GM21529 (cell line): ENCODE data around the gene FGD3.
A peak's percentile ranks its signal among the peaks of the same experiment; 100 is the strongest.

Experiments used
- ATAC-seq: cut with Tn5 transposase; IDR thresholded peaks from one replicate; pipeline ENCODE4 v1.9.1; 2021; ENCODE audit not compliant: unreplicated experiment

Gene FGD3

DNA sequence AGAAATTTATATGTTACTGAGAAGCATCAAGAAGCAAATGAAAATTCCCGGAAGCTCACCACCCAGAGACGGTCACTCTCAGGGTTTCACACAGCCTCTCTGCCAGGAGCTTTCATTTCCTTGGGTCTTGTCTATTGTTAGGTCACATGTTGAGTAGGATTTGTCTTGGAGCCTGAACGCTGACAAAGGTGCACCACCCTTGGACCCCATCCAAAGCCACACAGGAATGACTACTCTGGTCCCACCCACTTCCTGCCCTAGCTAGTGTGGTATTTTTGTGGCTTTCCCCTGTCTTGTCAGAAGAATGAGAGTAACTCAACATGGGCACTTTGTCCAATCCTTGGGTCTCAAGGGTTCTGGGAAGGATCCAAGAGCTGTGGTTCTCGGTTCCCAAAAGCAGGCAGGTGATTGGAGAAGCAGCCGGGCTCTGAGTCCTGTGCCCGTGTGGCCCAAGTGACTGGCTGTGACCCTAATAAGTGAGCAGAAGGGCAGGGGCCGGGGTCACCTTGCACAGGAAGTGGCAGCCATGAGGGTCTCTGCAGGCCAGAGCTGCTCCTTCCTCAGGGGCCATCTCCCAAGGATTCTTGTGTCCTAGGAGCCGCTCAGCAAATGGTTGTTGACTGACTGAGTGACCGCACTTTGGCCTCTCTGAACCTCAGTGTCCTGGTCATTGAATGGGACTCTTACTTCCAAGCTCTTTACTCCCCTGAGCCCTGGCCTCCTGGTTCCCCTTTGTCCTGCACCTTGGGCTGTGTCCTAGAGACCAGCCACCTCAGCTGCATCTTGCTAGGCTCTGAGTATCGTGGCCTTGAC lies 6.9 kb downstream of the FGD3 start:
- ATAC-seq, result peak; percentile 73

DNA sequence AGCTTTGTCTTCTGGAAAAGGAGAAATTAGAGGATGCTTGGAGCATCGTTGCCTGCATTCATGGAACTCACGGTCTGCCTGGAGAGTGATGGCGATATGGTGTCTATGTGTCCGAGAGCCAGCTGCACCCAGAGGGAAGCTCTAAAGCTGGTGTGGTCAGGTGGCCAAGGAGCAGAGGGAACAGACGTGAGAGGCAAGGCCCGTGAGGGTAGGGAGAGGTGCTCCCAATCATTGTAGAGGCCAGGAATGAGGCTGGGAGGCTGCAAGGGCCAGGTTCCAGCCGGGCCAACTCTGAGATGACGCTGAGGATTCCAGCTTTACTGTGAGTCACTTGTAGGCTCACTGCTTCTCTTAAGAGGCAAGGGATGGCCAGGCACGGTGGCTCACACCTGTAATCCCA lies 7.6 kb downstream of the FGD3 start:
- ATAC-seq, result no peak

DNA sequence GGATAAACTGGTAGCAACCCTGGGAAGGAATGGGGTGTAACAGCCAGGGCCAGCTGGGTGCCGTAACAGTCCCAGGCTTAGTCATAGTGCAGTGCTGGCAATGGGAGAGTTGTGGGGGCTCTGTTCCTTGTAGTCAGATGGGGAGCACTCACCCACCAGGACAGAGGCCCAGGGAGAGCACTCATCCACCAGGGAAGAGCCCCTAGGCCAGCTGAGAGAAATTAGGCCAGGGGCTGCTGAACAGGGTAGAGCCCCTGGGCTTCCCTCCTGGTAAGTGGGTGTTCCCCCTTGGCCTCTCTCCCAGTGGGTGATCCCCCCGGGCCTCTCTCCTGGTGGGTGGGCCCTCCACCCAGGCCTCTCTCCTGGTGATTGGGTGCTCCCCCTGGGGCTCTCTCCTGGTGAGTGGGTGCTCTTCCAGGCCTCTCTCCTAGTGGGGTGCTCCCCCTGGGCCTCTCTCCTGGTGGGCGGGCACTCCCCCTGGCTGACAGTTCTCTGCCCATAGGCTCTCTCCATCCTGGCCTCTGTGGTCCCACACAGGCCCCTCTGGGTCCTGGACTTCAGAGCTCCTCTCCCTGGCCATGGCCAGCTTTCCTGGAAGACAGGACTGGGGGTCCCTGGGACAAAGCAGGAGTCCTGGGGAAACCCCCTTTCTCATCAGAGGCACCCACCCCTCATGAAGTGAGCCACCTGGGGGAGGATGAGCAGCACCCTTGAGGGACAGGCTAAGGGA lies 13.4 kb downstream of the FGD3 start:
- no peak for ATAC-seq

DNA sequence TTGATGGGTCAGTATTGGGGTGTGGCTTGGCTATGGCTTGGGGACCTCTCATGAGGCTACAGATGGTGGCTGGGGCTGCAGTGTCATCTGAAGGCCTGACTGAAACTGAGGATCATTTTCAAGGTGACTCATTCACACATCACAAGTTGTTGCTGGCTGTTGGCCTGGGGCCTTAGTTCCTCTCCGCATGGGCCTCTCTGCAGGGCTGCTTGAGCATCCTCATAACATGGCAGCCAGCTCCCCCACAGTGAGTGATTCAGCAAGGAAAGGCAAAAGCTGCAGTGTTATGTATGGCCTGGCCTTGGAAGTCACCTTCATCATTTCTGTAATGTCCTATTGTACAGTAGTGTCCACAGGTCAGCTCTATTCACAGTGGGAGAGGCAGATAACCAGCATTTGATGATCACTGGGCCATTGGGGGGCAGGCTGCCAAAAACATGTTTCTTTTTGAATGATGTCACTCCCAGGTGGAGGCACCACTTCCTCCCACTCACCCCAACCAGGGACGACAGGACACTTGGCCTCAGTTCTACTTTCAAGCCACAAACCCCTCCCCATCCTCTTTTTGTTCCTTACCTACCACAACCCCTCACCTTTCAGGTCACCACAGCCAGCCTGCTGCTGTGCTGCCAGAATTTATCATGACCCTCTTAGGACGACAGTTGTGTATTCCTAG lies 14.4 kb downstream of the FGD3 start:
- ATAC-seq, result no peak

DNA sequence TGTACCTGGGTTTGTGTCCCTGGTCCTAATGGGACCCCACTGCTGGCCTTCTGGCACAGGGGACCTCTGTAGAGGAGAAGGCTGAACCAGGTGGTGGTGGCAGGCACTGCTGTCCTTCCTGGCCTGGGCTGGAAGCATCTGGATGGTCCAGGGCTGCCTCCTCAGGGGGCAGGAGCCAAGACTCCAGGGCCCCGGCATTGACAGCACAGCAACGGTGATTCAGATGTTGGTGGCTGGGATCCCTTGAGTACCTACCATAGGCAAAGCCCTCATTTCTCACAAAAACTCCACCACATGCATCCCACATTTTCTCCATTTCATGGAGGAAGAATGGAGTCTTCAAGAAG lies 15.0 kb downstream of the FGD3 start:
- ATAC-seq, result no peak

DNA sequence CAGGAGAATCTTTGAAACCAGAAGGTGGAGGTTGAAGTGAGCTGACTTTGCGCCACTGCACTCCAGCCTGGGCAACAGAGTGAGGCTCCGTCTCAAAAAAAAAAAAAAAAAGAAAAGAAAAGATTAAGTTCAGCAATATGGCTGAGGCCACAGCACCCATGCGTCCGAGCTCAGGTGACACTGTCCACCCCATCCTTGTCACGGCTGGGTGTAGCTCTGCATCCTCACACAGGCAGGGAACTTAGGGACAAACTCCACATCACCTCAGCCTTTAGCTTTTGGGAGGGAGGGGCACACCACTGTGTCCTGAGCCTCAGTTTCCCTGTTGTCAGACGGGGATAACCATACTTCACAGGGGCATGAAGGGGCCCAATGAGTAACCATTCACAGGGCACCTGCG lies 15.5 kb downstream of the FGD3 start:
- ATAC-seq, result no peak

DNA sequence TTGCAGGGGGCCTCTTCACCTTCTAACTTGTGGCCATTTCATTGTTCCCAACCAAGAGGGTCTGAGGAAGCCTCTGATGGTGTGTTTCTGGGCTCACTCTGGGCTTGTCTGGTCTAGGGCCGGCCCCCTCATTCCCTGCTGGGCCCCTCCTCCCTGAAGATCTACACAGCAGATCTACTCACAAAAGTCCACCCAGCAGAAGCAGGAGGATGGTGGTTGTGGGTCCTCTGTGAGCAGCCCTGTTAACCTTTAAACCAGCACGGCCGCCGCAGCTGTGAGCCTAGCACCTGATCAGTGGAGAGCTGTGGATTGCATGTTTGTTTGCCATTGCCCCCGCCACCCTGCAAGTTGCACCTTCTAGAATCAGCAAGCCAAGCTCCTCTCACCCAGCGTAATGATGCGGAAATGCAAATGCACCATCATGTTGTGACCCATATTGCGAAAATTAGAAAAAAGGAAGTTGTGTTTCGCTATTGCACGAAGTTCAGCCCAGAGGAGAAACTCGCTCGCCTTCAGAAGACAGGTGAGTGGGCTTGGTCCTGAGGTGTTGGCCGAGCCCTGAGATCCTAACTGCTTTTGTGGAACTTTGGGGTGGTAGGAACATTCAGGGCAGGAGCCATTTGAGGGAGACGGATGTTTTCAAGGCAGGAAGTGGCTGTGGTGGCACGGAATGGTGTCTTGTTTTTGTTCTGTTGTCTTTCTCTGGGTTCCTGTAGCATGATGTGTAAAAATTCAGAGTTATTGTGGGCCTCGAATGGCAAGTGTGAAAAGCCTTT lies 16.7 kb downstream of the FGD3 start:
- ATAC-seq, result peak; percentile 79

DNA sequence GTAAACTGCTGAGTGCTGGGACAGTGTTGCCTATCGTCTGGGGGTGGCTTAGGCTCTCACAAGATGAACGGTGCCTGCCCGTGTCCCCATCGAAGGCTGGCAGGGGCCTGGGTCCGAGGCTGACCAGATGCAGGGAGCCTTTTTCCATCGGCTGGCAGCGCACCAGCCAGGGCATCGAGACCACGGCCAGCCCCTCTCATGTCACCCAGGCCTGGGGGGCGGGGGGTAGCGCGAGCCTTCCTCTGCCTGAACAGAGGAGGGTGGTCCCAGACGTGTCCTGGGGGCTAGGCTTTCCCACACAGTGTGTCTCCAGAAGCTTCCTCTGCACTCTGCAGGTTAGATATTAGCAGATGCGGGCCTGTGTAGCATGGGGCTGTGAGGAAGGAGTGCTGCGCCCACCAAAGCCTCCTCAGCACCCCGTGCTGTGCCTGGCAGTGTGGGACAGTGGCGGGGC lies 17.3 kb downstream of the FGD3 start:
- ATAC-seq, result no peak

DNA sequence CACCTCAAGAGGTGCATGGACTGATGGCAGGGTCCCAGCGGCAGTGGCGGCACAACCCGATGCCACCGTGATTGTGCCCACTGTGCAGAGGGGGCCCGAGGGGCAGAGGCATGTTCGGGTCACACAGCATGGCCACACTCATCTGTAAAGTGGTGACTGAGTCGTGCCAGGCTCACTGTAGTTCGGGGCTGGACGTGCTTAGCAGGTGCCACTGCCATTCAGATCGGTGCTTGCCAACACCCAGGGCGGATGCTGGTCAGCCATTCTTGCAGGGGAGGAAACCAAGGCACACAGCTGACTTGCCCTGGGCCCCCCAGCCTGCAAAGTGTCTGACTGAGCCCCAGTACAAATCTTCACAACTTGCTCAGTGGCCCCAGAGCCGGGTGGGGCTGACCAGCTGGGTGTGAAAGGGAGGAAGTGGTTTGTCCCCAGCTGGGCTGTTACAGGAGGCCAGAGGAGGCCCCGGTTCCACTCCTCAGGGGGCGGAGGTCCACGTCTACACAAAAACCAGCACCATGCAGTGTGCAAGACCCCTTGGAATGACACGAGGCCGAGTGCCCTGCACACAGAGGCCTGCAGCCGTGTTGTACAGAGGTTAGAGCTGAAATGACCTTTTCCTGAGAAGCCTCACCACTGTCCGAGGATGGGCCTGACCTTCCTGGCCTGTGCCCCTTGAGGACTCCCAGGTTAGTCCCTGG lies 17.9 kb downstream of the FGD3 start:
- no peak for ATAC-seq

DNA sequence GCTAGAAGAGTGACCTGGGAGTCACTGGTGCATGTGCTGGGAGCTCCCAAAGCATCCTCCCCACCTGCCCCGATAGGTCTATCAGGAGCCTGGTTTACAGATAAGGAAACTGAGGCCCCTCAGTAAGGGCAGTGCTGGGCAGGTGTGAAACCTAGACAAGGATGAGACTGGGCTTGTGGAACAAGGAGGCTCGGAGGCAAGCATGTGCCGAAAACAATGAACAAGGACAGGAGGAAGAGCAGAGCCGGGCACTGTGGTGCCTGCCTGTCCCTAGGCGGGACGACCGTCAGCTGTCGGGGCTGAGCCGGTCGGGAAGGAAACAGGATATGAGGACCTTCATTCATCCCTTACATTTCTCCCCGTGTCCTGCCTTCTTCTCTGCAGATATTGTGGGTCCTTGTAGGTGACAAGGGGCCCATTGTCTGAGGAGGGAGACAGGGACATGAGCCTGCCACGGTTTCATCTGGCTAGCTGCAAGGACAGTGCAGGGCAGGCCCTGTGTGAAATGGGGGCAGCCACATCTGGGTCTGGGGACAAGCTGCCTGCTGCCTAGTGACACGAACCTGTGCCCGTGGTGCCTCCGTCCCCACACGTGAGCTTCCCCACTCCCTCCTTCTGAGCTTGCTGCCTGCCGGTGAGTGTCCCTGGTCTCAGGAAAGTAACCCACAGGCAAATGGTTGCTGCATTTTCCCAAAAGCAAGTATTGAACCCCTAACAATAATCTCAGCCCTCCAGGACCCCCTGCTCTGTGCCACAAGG lies 18.6 kb downstream of the FGD3 start:
- no peak for ATAC-seq

DNA sequence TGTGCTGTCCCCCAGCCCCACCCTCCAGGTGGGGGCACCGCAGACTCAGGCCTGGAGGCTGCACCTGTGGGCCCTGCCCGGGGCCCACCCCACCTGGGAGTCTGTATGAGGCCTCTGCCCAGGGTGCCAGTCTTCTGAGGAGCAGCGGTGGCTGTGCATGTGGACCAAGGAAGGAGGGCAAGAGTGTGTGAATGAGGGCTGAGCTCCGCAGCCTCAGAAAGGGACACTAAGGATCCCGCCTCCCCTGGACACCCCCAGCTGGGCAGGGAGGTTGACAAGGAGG lies 19.1 kb downstream of the FGD3 start:
- ATAC-seq, result no peak

DNA sequence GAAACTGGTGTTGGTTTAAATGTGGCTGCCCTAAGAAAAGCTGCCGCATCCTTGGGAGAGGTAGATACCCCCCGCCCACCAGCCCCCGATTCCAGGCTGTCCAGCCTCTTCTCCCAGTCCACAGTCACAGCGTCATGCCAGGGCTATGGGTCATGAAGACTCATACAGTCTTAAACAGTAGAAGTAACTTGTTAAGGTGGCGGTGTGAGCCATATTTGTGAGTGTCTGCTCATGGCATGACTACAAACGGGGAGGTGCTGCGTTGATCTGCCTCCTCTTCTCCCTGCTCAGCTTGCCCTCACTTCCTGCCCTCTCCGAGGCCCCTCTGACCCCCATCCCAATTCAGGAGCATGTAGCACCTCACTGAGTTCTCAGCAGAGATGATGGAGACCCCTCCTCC lies 20.8 kb downstream of the FGD3 start:
- ATAC-seq, result no peak

DNA sequence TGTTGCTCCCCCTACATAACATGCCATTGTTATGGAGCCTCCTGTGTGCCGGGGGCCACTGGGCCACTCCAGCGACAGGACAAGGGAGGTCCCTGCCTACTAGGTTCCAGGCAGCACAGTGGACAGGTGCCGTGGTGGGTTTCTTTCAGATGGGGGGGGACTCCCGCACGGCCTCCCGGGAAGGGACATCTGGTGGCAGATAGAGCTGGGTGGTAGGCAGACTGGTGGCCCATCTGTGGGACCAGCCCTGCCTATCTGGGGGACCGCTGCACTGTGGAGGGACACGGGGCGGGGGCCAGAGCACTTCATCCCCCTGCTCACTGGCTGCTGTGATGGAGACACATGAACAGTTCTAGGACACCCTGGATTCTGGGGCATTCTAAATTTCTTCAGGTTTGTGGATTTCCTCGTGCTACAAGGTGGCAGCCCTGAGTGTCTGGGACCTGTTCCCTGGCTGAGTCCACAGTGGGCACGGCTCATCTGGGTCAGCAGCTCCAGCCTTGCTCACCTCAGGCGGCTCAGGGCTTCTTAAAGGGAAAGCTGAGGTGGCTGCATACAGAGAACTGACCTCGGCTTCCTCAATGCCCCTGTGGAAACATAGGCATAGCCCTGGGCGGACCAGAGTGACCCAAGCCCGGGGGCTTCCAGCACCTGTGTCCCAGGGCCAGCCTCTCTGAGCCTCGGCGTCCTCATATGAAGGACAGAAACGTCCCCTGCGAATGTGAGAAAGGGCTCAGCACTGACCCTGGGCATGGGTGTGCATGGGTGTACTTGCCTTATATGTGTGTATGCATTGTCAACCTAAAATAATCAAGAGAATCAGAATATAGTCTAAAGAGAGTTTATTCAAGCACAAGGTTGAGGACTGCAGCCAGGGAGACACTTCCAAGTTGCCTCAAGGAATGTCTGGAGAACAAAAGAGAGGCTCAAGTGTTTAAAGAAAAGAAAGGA lies 22.5 kb downstream of the FGD3 start:
- no peak for ATAC-seq

DNA sequence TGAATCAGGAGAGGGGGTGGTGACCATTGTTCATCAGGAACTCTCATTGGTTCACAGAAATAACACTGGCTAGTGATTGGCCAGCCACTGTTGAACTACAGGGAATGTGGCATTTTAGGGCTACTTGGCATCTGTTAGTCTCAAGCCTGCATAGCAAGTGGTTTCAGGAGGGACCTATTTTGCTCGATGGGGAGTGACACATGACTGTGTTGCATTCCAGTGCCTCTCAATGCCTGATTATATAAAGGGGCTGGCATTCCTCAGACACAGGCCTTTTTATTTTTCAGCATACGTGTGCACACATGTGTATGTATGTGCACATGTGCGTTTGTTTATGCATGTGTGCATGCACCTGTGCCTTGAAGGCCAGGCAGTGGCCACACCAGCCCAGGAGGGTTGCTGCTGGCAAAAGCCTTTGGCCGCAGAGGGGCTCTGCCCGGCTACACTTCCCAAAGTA lies 23.2 kb downstream of the FGD3 start:
- ATAC-seq, result no peak

DNA sequence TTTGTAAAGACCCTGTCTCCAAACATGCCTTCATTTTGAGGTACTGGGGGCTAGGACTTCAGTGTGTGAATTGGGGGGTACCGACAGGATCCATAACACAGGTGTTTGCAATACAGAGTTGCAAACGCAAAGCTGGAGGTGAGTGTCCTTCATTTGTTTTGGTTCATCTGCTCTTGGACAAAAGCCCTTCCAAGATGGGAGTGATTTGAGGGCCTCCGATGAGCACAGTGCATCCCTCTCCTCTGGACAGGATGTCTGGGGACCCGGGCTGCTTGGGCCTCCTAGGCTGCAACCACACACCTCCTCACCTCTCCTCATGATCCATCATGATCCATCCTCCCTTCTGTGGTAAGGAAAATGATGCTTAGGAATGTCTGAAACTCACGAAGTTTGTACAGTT lies 23.8 kb downstream of the FGD3 start:
- ATAC-seq, result no peak

DNA sequence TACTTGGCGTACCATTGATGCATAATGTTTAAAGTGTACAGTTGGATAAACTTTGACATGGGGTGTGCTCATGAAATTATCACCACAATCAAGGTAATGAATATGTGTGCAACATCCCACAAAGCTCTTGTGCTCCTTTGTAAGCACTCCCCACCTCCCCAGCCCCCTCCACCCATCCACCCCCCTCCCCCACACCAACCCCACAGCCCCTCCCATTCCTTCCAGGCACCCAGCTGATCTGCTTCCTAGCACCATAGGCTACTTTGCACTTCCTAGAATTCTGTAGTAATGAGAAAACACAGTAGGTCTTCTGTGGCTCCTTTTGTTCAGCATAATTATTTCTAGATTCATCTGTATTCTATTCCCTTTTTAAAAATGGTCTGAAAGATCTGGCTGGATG lies 24.5 kb downstream of the FGD3 start:
- no peak for ATAC-seq

DNA sequence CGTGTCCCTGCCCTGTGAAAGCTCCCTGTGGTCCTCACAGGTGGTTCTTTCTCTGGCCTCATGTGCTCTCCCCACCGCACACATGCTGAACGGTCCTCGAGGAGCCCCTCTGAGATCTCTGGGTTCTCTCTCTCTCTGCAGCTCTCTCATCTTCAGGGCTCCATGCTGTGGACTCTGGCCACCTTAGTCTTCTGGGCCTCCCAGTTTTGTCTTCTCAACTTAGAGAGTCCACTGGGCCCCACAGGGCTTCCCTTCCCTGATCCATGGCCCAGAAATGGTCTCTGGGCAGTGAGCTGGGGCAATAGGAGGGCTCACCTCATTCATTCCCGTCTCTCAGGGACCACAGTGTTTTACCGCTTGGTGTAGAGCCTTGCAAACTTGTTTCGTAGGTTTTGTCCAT lies 26.4 kb downstream of the FGD3 start:
- ATAC-seq, result no peak

DNA sequence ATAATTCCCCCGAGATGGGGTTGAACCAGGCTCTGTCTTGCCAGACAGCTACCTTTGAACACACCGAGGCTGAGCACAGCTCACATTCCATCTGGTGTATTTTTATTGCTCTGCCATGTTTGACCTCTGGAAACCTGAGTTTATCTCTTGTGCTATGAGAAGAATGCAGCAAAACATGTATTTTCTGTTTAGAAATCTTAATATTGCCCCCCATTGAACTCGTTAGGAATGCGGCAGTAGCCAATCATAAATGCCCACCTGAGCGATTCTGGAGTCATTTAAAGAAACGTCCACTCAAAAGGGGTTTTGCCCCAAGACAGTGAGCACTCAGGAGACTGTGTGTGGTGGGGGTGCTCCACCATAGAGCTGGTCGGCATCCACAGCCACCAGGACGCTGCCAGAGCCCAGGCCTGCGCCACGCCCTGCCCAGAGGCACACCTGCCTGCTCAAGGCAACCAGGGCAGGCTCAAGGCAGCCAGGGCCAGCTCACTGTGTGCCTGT lies 26.9 kb downstream of the FGD3 start:
- no peak for ATAC-seq
